ENCODE results near the gene STMP1.

GRCh38 chr7:135717693-135718092 lies 55.4 kb downstream of the STMP1 start:
- TF ChIP-seq POLR2A (IDR thresholded peaks at IDR 0.05; ENCODE audit: low read depth) (no peak), CTCF (IDR thresholded peaks at IDR 0.05) (no peak), POLR2AphosphoS5 (IDR thresholded peaks at IDR 0.05) (no peak), EP300 (IDR thresholded peaks at IDR 0.05) (no peak)
